GM21786 (cell line): Measurements from ENCODE around the gene CAP1.
"Not testable (repeated sequence)": the region's sequence is repeated elsewhere in the genome, so short reads cannot be mapped to it uniquely, and the experiment has no call there.

Experiments used
- ATAC-seq: cut with Tn5 transposase; IDR thresholded peaks from one replicate; pipeline ENCODE4 v1.9.1; 2021; ENCODE audit not compliant: unreplicated experiment

Gene CAP1

DNA sequence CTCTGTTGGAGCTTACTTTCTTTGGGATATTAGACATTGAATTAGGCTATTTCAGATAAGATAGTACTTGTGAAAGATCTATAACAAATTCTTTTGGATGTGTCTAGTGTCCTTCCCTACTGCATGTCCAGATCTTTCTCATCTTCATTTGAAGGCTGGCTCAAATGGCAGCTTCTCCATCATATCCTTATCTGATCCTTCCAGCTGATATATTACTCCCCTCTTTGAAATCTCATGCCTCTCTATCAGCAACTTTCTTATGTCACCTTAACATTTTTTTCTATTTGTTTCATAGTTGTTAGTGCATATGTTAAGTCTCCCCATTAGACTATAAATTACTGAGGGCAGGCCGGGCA lies 17.5 kb downstream of the CAP1 start:
- ATAC-seq, result no peak

DNA sequence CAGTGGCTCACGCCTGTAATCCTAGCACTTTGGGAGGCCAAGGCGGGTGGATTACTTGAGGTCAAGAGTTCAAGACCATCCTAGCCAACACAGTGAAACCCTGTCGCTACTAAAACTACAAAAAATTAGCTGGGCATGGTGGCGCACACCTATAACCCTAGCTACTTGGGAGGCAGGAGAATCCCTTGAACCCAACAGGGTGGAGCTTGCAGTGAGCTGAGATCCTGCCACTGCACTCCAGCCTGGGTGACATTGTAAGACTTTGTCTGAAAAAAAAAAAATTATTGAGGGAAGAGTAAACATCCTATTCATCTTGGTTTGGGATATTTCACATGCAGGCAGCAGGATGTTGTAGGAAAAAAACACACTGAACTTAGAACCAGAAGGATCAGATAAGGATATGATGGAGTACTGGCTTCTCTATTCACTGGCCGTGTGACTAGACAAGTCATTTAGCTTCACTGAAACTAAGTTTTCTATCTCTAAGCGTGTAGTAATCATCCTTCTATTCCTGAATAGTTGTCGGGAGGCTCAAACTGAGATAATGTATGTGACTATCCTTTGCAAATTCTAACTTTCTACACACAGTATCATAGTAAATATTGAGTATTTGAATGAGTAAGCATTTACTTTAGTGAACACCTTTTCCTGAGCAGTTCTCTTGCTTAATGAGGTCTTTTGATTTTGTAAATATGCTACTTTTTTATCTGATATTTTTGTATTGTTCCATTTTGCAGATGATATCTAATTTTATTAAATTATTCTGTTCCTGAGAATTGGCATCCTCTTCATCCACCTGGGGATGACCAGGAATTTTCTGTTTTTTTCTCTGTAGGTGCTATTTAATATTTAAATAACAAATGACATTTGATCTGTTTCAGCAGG lies 18.2 kb downstream of the CAP1 start:
- ATAC-seq, result no peak

DNA sequence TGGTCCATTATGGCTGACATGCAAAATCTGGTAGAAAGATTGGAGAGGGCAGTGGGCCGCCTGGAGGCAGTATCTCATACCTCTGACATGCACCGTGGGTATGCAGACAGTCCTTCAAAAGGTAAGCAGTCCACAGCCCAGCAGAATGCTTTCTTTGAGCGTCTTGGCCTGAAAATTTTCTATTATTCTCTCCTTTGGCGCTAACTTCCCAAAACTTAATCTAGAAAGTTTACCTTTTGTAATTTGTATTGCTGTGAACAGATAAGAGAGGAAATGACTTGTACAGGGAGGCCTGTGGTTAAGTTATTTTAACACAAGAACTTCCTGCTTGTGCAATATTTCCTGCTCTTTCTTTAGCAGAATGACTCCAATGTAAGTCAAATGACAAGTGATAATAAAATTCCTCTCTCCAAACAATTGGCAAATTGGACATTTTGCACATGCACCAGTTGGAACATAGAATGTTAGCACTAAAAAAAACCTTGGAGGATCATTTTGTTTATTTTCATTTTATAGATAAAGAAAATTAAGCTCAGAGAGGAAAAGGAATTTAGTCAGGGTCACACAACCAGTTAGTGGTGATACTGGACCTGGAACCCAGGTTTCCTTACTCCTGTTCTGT lies 18.9 kb downstream of the CAP1 start:
- no peak for ATAC-seq

DNA sequence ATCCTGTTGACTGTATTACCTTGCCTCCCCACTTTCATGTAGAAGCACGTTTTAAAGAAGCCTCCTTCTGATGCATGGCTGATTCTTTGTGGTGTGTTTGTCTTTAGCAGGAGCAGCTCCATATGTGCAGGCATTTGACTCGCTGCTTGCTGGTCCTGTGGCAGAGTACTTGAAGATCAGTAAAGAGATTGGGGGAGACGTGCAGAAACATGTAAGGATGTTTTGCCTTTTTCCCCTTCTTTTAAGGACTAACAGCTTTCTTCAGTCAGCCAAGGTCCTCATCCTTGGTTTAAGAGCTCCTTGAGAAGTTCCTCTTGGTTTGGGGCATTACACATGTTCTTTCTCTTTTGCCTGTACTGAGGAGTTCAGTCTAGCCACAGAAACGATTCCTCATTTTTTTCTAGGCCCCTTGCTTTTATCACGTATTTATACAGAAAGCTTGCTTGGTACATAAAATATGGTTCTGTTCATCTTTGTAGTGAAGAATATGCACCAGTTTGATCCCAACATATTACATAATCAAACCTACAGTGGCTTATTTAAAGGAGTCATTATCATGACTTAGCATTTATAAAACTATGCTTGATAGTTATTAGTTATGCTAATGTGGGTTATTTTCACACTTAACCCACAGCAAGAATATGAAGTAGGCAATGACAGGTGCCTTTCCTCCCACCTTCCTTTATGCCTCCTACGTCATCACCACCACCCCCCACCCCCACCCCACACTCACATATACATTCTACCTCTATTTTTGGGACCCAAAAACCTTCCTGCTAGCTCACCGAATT lies 19.6 kb downstream of the CAP1 start:
- ATAC-seq, result no peak

DNA sequence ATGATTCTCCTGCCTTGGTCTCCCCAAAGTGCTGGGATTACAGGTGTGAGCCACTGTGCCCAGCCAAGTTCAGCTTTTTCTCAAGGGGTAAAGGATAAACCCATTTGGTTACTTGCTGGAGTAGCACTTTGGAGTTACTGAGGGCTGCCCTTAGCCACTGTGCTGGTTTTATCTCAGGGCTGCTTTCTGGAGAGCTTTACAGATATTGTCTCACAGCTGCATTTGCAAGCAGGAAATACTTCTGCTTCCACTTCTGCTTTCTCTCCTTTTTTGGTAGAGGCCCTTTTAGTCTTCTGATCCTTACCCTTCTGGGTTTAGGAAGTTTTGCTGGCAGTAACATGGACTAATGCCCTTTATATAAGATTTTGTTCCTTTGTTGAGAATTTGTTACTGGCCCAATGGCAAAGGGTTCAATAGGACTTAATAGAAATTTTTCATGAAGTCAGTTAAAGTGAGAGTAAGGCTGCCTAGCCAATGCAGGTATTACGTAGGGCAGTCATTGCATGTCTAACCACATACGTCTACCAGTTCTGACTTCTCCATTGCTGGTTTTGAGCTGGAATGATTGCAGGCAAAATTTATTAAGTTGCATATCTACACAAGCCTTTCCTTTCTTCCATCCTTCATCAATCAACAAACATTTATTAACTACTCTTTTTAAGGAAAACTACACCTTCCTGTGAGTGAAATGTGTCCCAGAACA lies 24.4 kb downstream of the CAP1 start:
- ATAC-seq, result peak; percentile 82

DNA sequence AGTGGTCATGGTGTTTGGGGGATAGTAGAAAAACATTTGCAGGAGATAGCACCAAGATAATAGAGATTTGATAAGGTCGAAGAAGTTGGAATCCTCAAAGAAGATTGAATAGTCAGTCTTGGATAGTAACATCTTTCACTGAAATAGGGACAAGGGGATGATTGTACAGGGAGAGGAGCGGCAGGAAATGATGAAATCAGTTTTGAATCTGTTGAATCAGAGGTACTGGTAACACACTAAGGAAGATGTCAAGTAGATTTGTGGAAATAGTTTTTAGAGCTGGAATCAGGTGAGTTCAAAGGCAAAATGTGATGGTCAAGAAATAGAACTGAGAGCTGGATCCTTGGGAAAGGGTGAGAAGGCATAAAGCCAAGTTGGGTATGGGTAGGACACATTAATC lies 26.5 kb downstream of the CAP1 start:
- ATAC-seq, result no peak

DNA sequence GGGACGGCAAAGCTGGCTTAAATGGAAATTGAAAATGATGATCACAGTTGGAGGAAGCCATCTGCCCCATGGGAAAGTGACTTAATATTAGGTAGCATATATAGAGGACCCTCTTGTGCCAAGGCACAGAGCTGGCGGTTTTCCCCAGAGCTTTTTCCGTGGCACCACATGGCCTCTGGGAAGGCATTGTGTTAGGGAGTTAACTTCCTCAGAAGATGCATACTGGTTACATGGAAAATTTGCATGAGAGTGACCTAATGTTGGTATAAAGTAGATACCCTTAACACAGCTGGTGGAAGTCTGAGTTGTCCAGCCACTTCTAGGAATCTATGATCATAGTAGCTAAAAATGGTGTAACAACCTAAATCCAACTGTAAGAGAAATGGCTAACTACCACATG lies 27.3 kb downstream of the CAP1 start:
- ATAC-seq, result no peak

DNA sequence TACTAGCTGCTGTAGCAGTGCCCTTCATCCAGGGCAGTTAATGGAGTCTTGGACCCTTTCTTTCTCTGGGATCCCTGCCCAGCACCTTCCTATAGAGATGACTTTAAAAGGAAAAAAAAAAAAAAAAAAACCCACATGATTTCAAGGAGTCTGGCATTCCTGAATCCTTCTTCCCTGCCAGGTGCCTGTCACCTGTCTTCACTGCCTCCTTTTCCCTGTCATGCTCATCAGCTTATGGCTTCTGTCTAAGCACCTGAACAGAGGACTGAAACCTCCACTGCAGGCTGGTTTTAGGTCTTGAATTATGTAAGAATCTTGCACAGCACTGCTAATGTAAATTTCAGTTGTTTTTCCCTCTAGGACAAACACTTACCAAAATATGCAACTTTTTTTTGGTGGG lies 31.6 kb downstream of the CAP1 start:
- no peak for ATAC-seq

DNA sequence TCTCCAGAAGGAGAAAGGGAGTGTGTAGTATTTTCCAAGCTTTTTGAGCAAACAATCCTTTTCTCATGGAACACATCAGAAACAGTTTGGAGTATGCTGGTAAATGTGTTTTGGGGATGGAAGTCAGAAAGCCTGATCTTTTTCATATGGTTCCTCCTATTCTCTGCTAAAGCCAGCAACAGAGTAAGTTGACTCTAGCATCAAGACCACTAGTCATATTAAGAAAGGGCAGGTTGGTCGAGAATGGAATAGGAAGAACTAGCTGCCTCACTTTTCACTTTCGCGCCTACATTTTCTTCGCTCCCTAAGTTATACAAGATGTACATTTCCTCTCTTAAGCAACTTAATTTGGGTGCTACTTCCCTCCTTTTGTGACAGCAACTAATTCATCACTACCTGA lies 32.5 kb downstream of the CAP1 start:
- no peak for ATAC-seq

DNA sequence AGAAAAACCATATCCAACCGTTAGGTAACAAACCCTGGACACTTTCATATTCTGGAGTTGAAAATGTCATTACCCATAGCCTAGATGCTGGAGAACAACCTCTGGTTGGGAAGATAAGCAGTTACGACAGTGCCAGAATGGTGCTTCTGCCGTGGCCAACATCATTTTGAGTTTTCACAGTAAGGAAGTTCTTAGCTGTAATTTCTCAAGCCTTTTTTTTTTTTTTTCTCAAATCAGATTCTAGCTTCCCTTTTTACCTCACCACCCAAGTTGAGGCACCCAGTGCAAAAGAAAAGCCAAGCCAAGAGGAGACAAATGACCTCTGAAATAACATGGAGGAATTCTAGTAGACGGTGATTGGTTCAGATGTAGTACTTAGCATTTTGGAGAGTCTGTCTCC lies 34.7 kb downstream of the CAP1 start:
- ATAC-seq, result no peak

DNA sequence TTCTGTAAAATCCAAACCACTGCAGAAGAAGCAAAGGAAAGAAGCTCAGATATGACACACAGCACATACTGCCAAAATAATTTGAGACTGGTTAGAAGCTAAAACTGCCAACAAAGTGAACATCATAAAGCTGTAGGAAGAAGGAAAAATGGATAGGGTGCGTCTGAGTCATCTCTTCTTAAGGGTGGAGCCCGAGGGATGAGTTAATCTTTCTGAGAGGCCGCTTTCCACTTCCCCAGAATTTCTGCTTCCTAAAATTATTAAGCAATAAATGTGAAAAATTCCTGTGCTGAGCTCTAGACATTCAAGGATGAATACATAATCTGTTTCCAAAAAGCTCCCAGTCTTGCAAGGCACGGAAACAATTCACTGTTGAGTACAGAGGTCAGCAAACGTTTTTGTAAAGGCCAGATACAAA lies 36.4 kb downstream of the CAP1 start:
- ATAC-seq, result no peak

DNA sequence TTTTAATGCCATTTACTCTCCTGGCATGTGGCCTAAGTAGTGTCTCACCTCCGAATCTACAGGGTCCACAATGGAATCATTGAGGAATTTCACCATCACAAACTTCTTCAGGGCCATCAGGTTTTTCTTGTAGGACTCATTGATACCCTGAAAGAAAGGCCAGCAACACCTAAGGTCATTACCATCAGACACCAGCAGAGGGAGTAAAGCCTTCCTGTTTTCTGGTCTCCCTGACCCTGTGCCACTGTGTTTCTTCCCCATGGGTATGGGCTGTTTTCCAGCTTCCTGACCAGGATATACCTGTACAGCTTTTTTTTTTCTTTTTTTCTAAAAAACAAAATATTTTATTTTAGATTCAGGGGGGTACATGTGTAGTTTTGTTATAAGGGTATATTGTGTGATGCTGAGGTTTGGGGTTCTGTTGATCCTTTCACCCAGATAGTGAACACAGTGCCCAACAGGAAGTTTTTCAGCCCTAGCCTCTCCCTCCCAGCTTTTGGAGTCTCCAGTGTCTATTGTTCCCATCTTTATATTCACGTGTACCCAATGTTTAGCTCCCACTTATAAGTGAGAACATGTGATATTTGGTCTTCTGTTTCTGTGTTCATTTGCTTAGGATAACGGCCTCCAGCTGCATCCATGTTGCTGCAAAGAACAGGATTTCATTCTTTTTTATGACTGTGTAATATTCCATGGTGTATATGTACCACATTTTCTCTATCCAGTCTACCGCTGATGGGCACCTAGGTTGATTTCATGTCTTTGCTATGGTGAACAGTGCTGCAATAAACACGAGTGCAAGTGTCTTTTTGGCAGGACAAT lies 38.2 kb downstream of the CAP1 start:
- ATAC-seq, result no peak

DNA sequence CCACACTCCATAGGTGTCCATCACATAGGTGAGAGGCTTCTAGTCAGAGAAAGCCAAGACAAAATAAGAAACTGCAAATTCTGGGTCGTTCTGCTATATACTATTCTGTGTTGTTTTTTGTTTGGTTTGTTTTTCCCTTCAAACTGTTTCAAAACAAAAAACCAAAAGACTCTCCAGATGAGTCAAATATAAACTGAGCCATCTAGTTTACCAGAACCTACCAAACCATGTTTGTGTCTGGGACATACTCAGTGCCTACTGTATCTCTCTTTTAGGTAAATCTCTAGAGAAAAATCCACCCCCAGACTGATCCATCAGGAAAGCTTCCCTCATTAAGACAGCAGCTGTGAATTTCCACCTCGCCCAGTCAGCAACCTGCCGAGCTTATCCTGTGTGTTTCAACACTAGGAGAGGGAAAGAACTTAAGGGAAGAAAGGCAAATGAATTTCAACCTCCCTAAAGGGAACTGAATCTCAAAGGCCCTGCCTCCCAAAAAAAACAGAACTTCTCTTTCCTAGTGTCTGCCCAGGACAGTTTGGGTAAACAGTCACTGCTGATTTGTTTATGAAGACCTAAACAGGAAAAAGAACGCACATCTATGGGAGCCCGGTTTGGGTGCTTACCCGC lies 39.4 kb downstream of the CAP1 start:
- ATAC-seq, result no peak

DNA sequence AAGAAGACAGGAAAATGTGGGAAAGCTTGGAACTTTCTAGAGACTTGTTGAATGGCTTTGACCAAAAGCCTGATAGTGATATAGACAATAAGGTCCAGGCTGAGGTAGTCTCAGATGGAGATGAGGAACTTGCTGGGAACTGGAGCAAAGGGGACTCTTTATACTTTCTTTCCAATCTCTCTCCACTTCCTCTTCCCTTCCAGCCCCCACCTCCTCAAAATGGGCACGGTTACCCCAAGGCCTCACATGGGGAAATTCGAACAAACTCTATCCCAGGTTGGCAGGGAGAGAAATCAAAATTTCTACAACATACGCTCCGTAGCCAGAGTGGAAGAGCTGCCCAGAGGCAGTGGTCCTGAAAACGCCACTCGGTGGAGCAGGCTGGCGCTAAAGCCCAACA lies 41.3 kb downstream of the CAP1 start:
- no peak for ATAC-seq

DNA sequence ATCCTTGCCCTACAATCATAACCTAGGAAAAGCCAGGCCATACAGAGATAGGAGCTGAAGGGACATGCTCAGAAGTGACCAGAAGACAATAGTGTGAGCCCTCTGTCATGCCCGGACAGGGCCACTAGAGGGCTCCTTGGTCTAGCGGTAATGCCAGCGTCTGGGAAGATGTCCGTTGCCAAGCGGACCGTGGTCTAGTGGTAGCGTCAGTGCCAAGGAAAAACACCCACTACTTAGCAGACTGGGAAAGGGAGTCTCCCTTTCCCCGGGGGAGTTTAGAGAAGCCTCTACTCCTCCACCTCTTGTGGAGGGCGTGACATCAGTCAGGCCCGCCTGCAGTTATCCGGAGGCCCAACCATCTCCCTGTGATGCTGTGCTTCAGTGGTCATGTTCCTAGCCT lies 44.2 kb downstream of the CAP1 start:
- not testable (repeated sequence) for ATAC-seq

DNA sequence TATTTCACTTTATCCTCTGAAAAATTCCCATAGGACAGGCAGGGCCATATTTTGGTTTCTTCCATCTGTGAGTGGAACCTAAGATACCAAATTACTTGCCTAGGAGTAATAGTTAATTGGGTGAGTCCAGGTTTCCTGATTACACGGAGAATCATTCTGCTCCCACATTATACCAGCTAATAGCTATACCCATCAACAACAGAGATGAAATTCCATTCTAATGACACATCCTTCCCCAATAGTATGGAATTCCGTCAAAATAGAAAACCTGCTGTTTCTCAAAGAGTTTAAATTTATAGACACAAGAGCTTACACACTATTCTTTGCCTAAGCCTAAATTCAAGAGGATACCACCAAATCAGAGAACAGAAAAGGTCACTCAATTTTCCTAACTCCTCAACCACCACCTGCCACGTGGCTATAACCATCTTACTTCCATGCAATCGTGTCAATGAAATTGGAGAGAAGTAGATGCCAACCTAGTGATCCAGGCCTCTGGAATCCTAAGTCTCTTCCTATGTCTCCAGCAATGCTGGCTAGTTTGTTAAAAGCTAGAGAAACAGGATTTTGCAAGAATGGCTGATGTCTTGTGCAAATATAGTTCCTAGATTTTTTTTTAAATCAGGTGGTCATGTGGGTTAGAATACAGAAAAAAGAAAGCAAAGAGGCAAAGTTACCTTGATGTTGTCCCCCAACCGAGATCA lies 50.3 kb downstream of the CAP1 start:
- no peak for ATAC-seq

DNA sequence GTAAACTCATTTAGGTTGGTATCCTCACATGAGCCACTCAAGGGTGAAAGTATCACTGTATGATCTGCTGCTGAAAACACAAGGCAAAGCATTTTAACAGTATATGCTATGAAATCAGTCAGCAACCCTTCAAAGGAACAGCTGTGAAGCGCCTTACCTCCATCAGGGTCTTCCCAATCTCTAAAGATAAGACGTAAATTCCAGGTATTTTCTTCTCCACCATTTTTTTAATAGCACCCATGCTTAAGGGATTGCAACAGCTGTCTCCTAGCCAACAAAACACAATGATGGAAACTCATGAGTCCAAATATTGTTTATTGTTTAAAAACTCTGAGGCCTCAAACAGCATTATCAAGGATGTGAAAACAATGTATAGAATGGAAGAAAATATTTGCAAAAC lies 51.7 kb downstream of the CAP1 start:
- ATAC-seq, result no peak

DNA sequence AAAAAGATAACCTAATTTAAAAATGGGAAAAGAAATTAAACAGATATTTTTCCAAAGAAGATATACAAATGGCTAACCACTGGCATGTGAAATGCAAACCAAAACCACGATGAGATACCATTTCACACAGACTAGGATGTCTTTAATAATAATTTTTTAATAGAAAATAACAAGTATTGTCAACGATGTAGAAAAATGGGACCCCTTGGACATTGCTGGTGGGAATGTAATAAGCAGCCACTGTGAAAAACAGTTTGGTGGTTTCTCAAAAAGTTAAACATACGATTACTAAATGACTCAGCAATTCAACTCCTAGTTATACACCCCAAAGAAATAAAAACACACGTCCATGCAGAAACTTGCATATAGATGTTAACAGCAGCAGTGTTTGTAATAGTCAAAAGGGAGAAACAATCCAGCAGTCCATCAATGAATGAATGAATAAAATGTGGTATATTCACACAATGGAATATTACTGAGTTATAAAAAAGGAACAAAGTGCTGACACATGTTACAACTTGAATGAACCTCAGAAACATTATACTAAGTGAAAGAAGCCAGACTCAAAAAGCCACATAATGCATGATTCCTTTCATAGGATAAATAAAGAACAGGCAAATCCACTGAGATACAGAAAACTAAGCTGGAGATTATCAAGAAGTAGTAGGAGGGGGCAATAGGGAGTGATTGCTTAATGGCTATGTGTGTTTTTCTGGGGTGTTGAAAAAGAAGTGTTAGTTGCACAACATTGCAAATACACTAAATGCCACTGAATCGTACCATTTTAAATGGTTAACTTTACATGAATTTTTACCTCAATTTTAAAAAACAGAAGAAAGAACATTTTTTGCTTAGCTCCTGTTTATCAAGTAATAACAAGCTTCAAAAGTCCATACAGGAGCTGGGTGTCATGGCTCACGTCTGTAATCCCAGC lies 52.4 kb downstream of the CAP1 start:
- no peak for ATAC-seq
